ENCODE measurements around the gene SERPINB6. TPM values are rescaled to one million over a fixed set of nuclear protein-coding genes. Genes with fewer than 3 reads are reported as not detected.

The SERPINB6 gene
- total RNA-seq, 1 donor from 2014 or later, result 186 TPM

GRCh38 chr6:2920671-2921112 is 50.7 kb downstream of the SERPINB6 start:
- Mint-ChIP-seq H3K27me3 (ENCODE audit: unreplicated experiment) (peaks cover 10% of the 10 kb centered on the region), H3K4me1 (ENCODE audit: unreplicated experiment) (peaks cover 39% of the 10 kb centered on the region), H3K4me3 (ENCODE audit: unreplicated experiment) (no peak overlapping the region), H3K27ac (ENCODE audit: unreplicated experiment) (no peak overlapping the region), H3K9me3 (ENCODE audit: unreplicated experiment) (no peaks in the 10 kb centered on the region), H3K36me3 (ENCODE audit: low read depth, unreplicated experiment) (no peaks in the 10 kb centered on the region)
- DNase-seq (ENCODE audit: low spot score), result no peak
- TF ChIP-seq CTCF (IDR thresholded peaks at IDR 0.05; ENCODE audit: unreplicated experiment), result no peak

- H3K4me1 Mint-ChIP-seq (ENCODE audit: unreplicated experiment), result peaks cover 34% of the 10 kb centered on the region
- TF ChIP-seq CTCF (IDR thresholded peaks at IDR 0.05; ENCODE audit: unreplicated experiment), result no peak
- no peak overlapping the region for H3K4me3 Mint-ChIP-seq (ENCODE audit: unreplicated experiment)
- H3K36me3 Mint-ChIP-seq (ENCODE audit: low read depth, unreplicated experiment), result no peaks in the 10 kb centered on the region
- peaks cover 10% of the 10 kb centered on the region for H3K27me3 Mint-ChIP-seq (ENCODE audit: unreplicated experiment)
- H3K9me3 Mint-ChIP-seq (ENCODE audit: unreplicated experiment), result no peaks in the 10 kb centered on the region
- no peak overlapping the region for H3K27ac Mint-ChIP-seq (ENCODE audit: unreplicated experiment)
- no peak for DNase-seq (ENCODE audit: low spot score)
These were observed 51.5 kb downstream of the SERPINB6 start for GRCh38 chr6:2919886-2920285.

- DNase-seq (ENCODE audit: low spot score), result no peak
- Mint-ChIP-seq H3K4me1 (ENCODE audit: unreplicated experiment) (peaks cover 31% of the 10 kb centered on the region), H3K9me3 (ENCODE audit: unreplicated experiment) (no peaks in the 10 kb centered on the region), H3K27me3 (ENCODE audit: unreplicated experiment) (peaks cover 10% of the 10 kb centered on the region), H3K27ac (ENCODE audit: unreplicated experiment) (no peak overlapping the region), H3K36me3 (ENCODE audit: low read depth, unreplicated experiment) (no peaks in the 10 kb centered on the region), H3K4me3 (ENCODE audit: unreplicated experiment) (no peak overlapping the region)
- TF ChIP-seq CTCF (IDR thresholded peaks at IDR 0.05; ENCODE audit: unreplicated experiment), result no peak
These were observed 52.0 kb downstream of the SERPINB6 start for GRCh38 chr6:2919401-2919800.

- no peak for TF ChIP-seq CTCF (IDR thresholded peaks at IDR 0.05; ENCODE audit: unreplicated experiment)
- no peak overlapping the region for H3K4me3 Mint-ChIP-seq (ENCODE audit: unreplicated experiment)
- no peaks in the 10 kb centered on the region for H3K36me3 Mint-ChIP-seq (ENCODE audit: low read depth, unreplicated experiment)
- H3K9me3 Mint-ChIP-seq (ENCODE audit: unreplicated experiment), result no peaks in the 10 kb centered on the region
- no peak for DNase-seq (ENCODE audit: low spot score)
- H3K27me3 Mint-ChIP-seq (ENCODE audit: unreplicated experiment), result peaks cover 10% of the 10 kb centered on the region
- no peak overlapping the region for H3K27ac Mint-ChIP-seq (ENCODE audit: unreplicated experiment)
- H3K4me1 Mint-ChIP-seq (ENCODE audit: unreplicated experiment), result peaks cover 26% of the 10 kb centered on the region
These were observed 52.4 kb downstream of the SERPINB6 start for GRCh38 chr6:2918936-2919335.

- TF ChIP-seq CTCF (IDR thresholded peaks at IDR 0.05; ENCODE audit: unreplicated experiment), result no peak
These were observed 53.4 kb downstream of the SERPINB6 start for GRCh38 chr6:2917801-2918445.

More at GRCh38 chr6:2917801-2918445, 53.4 kb downstream of the SERPINB6 start:
- H3K27ac Mint-ChIP-seq (ENCODE audit: unreplicated experiment), result no peak overlapping the region
- no peak for DNase-seq (ENCODE audit: low spot score)
- H3K27me3 Mint-ChIP-seq (ENCODE audit: unreplicated experiment), result peaks cover 10% of the 10 kb centered on the region
- no peak overlapping the region for H3K4me3 Mint-ChIP-seq (ENCODE audit: unreplicated experiment)
- H3K9me3 Mint-ChIP-seq (ENCODE audit: unreplicated experiment), result no peaks in the 10 kb centered on the region
- H3K36me3 Mint-ChIP-seq (ENCODE audit: low read depth, unreplicated experiment), result no peaks in the 10 kb centered on the region
- peaks cover 23% of the 10 kb centered on the region for H3K4me1 Mint-ChIP-seq (ENCODE audit: unreplicated experiment)
